H1 (cell line): ENCODE results near the gene R3HCC1L. TPM values are rescaled to one million over a fixed set of nuclear protein-coding genes. Genes with fewer than 3 reads are reported as not detected.

Experiments
- BACH1 ChIP-seq: IDR thresholded peaks from 2 replicates; pipeline ENCODE4 v1.6.1; 2012; ENCODE audit warnings: low read length, improper control_type of control experiment
- CEBPB ChIP-seq: IDR thresholded peaks from 2 replicates; pipeline ENCODE4 v1.6.1; 2012; ENCODE audit warnings: low read depth, low read length
- CHD7 ChIP-seq: fragments of 300-600 bp; sonication (generic); IDR thresholded peaks from 2 replicates; pipeline ENCODE4 v1.7.1; 2012; ENCODE audit warnings: low read length, moderate library complexity, mild to moderate bottlenecking, inconsistent platforms; ENCODE audit not compliant: insufficient replicate concordance
- CREB1 ChIP-seq: IDR thresholded peaks from 2 replicates; pipeline ENCODE4 v1.6.1; 2012; ENCODE audit warnings: inconsistent platforms
- CTBP2 ChIP-seq: IDR thresholded peaks from 2 replicates; pipeline ENCODE4 v1.7.0; 2011; ENCODE audit warnings: borderline replicate concordance, mild to moderate bottlenecking, moderate library complexity, mixed read lengths, low read length; ENCODE audit not compliant: insufficient read depth, insufficient read length
- FOSL1 ChIP-seq: IDR thresholded peaks from 2 replicates; pipeline ENCODE4 v1.6.1; 2011; ENCODE audit warnings: mild to moderate bottlenecking, low read depth, low read length, moderate library complexity; ENCODE audit not compliant: insufficient read depth
- HDAC2 ChIP-seq, 2 experiments: fragments of 300-600 bp in 1 of 2; sonication (generic) in 1 of 2; IDR thresholded peaks; 2 replicates each; pipeline ENCODE4 v1.6.1; 2011 to 2012; ENCODE audit warnings: low read depth in 2 of 2, low read length in 2 of 2, mild to moderate bottlenecking in 2 of 2, moderate library complexity in 2 of 2, borderline replicate concordance in 1 of 2, inconsistent platforms in 1 of 2
- KDM4A ChIP-seq: IDR thresholded peaks from one replicate; pipeline ENCODE4 v1.7.1; 2012; ENCODE audit warnings: low read depth, mild to moderate bottlenecking, moderate library complexity, low read length, inconsistent platforms; ENCODE audit not compliant: severe bottlenecking
- KDM5A ChIP-seq: fragments of 200-600 bp; IDR thresholded peaks from 2 replicates; pipeline ENCODE4 v1.7.1; 2012; ENCODE audit warnings: mild to moderate bottlenecking, low read length, inconsistent platforms, mixed read lengths
- RAD21 ChIP-seq, 2 experiments: IDR thresholded peaks in 1 of 2; conservative IDR thresholded peaks in 1 of 2; 2 replicates each; pipeline ENCODE4 v1.6.1; 2011; ENCODE audit warnings: low read depth in 2 of 2, low read length in 2 of 2, improper control_type of control experiment in 1 of 2, inconsistent platforms in 1 of 2, mild to moderate bottlenecking in 1 of 2, moderate library complexity in 1 of 2
- SRF ChIP-seq: IDR thresholded peaks from 2 replicates; pipeline ENCODE4 v1.6.1; 2011; ENCODE audit warnings: mild to moderate bottlenecking, low read depth, low read length, moderate library complexity
- SUZ12 ChIP-seq: fragments of 200-600 bp; sonication (generic); IDR thresholded peaks from 2 replicates; pipeline ENCODE4 v1.6.1; 2012; ENCODE audit warnings: mild to moderate bottlenecking, inconsistent platforms, low read length, moderate library complexity, mixed read lengths
- polyA plus RNA-seq, 7 experiments: library from polyadenylated mRNA; depleted of rRNA in 3 of 7; stranded (reverse) in 5 of 7; unstranded in 2 of 7; fragments of >200 nt in 5 of 7; fragments of 200-250 nt in 2 of 7; gene quantifications; 1 replicate in 5 of 7; 2 replicates in 1 of 7; 4 replicates in 1 of 7; pipeline versions ENCODE4 v1.2.1 to v1.2.3, GENCODE V29; 2011 to 2013; ENCODE audit warnings: missing spikeins in 2 of 7, mixed read lengths in 2 of 7
- total RNA-seq: library from RNA; stranded (reverse); fragmentation: NEBNext Ultra II Directional; extraction: Animal tissue kit (Norgen Biotek cat#: 25700); gene quantifications from 2 replicates; pipeline ENCODE4 v1.2.1, GENCODE V29; 2021

Gene R3HCC1L
- total and polyA plus RNA-seq, 2 of the 8 experiments (the other 6 are each of a cell fraction or from before 2014, with no cell fraction given), result 6.9 to 13.9 TPM

GRCh38 chr10:98287321-98287720 is 152.9 kb downstream of the R3HCC1L start (continued):
- TF ChIP-seq CHD7, result no peak
- no peak for TF ChIP-seq KDM4A
- no peak for TF ChIP-seq CREB1
- TF ChIP-seq SUZ12, result no peak
- no peak for TF ChIP-seq RAD21 (IDR thresholded peaks at IDR 0.05 in 1 of 2, conservative IDR thresholded peaks at IDR 0.05 in 1 of 2; ENCODE audit: low read depth in 2 of 2, low read length in 2 of 2)
- no peak for TF ChIP-seq CTBP2
- TF ChIP-seq HDAC2 (IDR thresholded peaks at IDR 0.05; ENCODE audit: borderline replicate concordance in 1 of 2, low read depth in 2 of 2, low read length in 2 of 2), result no peak
- no peak for TF ChIP-seq SRF
- no peak for TF ChIP-seq KDM5A
- TF ChIP-seq CEBPB, result no peak
- TF ChIP-seq BACH1, result no peak
- TF ChIP-seq FOSL1, result no peak
- TF ChIP-seq, all 59 proteins: peak for 0
